NCI-H2196 (cell line): Measurements from ENCODE around the gene PLSCR3.
A peak's percentile ranks its signal among the peaks of the same experiment; 100 is the strongest.

ENCODE experiments used
- DNase-seq: peaks from one replicate; lab custom pipeline; 2025; ENCODE audit not compliant: unreplicated experiment; lab: John Stamatoyannopoulos, UW

Gene PLSCR3

DNA sequence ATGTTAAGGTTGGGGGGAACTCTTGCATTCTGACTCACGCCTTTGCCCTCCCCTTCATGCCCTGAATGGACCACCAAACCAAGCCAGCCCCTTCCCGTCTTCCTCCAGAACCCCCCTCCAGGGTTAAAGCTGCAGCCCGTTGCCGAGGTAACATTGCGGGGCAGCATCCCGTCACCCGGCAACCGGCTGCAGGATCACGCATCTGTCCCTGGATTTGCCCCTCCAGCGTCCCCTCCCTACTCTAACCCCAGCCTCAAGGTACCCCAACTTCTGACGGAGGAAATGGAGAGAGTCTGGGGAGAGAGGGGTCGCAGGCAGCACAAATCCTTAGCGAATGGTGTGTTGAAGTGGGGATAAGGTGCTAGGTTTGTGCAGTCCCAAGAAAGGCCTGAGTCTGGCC is 12.8 kb upstream of the PLSCR3 start:
- no peak for DNase-seq

DNA sequence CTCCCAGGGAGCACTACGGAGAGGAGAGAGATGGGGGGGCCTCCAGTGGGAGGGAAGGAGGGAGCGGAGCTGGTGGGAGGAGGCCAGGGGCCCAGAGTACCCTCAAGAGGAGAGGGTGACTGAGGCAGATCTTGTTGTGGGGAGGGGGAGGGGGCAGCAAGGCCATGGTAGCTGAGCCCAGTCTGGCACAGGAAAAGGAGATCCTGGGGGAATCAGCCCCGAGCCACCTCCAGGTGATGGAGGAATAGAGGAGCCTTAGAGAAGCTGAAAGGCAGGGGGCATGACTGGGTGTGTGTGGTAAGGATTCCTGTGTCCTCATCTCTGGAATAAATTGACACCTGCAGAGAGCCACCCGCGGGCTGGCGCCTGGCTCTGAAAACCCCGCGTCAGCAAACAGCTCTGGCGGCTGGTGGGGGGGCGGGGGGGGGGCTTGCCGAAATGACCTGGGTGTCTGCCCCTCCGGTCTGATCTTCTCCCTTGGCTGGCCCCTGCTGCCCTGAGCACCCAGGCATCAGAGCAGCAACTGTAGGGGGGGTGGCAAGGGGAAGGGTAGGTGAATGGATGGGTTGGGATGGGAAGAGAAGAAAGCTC is 12.0 kb upstream of the PLSCR3 start:
- DNase-seq, result no peak

DNA sequence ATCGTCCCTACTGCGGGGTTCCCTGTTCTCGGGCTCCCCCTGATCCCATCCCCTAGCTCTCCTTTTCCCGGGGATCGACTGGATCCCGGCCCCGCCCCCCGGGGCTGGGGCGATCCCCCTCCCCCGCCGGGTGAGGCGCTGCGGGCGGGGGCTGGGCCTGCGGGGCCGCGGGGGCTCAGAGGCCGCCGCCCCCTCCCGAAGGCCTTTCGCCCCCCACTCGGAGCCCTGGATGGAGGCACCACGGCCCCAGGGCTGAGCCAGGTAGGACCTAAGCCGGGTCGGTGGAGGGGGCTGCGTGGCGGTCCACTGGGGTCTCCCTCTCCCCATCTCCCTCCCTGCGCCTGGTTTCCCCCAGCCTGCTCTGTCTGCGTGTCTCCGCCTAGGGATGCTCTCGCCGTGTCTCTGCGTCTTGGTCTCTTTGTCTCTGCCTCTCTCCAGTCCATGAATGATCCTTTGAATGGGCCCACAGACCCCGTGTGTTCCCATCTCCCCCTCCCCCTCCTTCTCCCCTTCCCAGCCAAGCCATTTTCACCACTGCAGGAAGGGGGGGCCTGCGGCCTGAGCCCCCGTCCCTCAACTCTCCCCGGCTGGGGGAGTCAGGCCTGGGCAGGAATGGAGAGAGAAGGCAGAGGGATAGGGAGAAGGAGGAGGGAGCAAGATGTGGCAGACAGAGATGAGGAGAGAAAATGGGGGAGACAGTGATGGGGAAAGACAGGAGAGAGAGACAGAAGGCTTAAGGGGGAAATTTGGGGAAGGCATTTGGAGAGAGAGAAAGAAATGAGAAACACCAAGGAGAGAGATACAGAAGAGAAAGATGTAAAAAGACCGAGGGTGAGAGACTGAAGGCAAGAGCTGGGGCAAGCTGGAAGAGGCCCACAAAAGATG is 11.3 kb upstream of the PLSCR3 start:
- no peak for DNase-seq

DNA sequence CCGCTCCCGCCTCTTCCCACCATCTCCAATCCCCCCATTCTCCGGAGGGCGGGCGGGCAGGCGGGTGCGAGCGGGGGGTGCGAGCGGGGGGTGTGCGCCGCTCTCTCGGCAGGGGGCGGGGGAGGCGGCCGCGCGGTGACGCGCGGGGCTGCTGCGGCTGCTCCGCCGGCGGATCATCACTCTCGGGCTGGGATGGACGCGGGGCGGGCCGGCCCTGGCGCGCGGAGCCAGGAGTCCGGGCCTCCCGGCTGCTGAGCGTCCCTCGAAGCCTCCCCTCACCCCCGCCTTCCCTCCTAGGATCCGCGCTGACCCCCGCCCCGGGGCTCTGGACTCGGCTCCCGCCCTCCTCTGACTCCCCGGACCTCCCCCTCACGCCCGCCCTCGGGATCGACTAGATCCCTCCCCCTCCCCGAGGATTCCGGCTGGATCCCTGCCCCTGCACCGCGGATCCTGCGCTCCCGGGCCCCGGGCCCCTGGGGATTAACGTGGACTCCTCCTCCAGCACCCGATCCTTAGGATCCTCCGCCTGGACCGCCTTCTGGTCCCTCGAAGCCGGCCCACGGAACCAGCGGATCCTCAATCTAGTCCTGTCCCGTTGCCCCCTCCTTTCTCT is 10.5 kb upstream of the PLSCR3 start:
- DNase-seq, result peak; percentile 52

DNA sequence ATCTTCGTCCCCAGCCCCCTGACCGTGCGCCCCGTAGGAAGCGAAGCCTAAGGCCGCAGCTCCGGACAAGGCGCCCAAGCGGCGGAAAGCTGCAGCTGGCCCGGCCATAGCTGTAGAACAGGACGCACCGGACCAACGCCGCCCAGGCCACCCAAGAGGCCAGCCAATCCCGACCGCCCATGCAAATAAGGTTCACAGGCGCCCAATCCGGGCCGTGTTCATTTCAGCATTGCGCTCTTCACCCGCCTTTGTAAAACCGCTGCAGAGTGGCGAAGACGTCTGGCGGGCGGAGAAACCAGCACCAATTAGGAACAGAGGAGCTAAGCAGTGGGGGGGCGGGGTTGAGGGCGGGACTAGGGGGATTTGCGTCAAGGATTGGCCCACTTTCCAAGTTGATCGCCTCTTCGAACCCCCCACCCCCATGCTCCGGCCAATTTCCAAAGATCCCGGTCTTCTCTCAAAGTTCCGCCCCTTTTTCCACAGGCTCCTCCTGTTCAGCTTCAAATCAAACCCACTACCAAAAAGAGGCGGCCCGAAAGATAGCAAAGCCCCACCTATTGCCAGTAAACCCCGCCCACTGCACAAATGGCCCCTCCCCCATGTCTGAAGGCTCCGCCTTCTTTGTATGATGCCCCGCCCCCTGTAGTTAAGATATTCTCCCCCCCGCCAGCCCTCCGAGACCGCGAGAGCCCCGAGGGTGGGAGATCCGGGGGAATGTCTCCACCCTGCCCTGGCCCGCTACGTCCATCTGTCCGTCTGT is 9.8 kb upstream of the PLSCR3 start, which contains the start of gene TMEM256:
TSS of gene TMEM256 (minus strand) at position 121 of the 760 bp plus-strand sequence. CDS start at position 108, 13 bp downstream.
- DNase-seq, result peak; percentile 87

DNA sequence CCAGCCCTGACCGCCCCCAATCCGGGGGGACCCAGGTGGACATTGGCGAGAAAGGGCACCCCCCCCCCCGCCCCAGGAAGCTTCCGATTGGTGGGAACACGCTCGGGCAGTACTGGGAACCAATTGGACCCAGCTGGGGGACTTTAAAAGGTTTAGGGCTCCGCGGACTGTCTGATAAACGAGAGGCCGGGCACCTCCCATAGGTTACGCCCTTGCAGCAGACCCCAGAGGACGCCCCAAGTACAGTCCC is 9.3 kb upstream of the PLSCR3 start:
- peak; percentile 55 for DNase-seq

DNA sequence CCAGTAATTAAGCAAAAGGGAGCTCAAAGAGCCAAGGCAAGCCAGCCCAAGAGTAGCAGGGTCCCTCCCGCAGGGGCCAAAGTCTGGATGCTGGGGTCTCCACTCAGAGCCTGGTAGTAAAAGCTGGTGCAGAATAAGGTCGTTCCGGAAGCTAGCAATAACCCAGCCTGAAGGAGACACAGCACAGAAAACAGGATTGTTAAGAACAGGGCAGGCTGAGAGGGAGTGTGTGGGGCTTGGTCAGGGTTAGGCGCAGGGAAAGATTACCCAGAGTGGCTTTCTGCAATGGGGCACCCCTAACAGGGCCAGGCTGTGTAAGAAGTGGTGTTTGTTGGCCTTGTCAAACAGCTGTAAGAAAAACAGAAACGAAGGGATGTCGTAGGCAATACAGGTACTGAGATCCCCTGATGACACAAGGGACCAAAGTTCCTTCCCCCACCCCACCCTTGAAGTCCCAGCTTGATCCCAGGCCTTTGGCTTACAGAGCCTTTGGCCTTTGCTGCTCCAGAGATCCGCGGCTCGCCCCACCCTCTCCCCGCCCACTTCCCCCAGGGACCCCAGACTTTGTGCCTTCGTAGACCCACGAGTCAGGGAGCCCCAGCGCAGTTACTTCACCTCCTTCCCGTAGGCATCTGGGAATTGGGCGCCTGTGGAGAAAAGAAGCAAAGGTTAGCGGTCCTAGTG is 8.9 kb upstream of the PLSCR3 start:
- DNase-seq, result peak; percentile 26

DNA sequence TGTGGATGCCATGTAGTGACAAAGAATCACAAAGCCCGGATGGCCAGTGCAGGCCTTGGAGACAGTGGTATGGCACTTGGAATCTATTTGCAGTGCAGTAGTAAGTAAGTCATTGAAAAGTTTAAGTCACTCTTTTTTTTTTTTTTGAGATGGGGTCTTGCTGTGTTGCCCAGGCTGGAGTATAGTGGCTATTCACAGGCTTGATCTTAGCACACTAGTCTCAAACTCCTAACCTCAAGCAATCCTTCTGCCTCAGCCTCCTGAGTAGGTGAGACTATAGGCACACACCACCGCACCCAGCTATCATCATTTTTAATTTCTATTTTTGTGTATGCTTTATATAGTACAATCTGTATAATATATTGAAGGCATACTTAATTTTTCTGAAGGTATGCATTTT is 4.3 kb upstream of the PLSCR3 start:
- no peak for DNase-seq

DNA sequence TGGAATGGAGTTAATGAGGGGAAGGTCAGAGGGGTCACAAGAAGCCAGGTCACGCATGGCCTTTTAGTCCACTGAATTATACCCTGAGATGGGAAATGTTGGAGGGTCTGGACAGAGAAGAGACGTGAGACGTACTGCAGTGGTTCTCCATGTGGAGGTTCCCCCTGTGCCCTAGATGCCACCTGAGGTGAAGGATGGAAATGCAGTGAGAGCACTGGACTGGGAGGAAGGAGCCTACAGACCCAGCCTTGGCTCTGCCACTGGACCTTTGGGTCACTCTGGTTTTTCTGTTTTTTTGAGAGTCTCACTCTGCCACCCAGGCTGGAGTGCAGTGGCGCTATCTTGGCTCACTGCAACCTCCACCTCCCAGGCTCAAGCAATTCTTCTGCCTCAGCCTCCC is 1.8 kb upstream of the PLSCR3 start:
- DNase-seq, result no peak

DNA sequence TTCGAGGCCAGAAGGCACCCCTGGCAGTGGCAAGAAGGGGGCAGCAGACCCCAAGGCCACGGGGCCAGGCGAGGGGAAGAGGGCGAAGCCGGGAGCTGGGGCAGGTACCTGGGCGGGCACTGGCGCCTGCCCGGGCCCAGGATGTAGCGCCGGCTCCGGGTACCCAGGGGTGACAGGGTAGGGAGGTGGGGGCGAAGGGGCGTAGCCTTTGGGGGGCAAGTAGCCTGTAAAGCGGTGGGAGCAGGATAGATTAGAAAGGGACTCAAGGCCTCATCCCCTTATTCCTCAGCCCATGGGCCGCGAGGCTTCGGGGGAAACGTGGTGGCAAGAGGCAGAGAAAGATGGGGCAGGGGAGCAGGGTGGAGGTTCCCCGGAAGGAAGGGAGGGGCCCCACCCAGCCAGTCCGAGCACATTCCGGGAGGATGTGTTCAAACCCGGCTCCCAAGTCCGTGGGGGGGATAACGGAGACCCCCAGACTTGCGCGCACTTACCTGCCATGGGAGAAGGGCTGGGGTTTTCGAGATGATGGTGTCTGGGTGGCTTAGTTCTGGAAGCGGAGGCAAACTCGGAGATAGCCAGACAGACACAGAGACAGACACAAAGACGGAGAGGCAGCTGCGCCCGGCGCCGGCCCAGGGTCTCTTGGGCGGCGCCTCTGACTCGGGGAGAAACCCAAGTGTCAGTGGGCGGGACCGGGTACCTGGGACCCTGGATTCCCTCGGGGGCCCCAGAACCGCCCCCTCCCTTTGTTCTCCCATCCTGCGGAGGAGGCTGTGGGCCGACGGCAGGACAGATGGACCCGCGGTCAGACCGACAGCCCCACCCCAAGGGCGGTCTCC is 493 bp downstream of the PLSCR3 start:
- no peak for DNase-seq

DNA sequence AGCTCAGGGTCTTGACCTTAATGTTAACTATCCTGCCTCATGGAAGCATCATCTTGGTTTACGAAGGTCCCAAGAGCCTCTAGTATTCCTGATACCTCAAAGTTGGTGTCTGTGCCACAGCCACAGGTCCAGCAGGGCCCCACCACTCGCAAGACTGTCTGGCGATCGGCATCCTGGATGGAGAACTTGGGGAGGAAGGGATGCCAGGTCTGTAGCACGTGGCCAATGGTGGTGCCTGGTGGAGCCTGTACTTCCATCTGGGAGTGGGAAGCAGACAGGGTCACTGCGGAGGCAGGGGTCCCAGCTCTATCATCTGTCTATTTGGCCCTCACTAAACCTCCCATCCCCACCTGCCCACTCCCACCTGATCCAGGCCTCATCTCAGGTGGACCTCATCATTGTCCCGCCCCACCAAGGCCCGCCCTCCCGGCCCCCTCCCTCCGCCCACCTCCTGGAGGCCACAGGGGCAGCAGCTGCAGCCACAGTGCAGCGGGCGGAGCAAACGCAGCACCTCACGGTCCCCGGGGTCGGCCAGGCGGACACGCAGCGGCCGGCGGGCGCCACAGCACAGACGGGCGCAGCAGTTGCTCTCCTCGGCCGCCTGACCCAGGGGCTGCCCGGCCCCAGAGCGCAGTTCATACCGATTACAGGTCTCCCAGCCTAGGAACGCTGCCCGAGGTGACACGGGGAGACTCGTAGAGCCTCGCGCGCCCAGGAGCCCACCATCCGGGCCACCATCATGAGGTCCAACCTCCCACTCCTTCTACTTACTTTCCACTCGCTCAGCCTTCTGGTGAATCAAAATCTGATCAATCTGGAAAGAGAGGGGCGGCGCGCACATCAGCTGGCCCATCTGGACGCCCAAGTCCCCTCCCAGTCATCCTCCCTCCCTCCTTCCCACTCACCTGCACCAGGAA is 1.4 kb downstream of the PLSCR3 start:
- DNase-seq, result no peak

DNA sequence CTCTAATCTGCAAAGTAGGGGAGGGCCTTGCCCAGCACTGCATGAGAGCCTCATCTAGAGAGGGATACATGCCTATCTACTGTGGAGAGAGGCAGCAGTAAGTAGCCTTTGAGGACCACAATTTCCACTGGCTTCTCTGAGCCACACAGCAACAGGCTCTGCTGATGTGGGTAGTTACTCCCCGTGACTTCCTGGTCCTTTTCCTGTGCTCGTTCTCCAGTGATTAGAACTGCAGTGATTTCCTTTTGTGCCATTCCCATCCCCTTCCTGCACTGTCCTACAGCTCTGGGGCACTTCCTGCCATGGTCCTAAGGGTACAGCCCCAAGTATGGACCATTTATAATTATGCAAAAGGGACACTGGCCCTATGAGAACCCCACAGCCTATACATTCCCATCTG is 3.0 kb downstream of the PLSCR3 start:
- no peak for DNase-seq

DNA sequence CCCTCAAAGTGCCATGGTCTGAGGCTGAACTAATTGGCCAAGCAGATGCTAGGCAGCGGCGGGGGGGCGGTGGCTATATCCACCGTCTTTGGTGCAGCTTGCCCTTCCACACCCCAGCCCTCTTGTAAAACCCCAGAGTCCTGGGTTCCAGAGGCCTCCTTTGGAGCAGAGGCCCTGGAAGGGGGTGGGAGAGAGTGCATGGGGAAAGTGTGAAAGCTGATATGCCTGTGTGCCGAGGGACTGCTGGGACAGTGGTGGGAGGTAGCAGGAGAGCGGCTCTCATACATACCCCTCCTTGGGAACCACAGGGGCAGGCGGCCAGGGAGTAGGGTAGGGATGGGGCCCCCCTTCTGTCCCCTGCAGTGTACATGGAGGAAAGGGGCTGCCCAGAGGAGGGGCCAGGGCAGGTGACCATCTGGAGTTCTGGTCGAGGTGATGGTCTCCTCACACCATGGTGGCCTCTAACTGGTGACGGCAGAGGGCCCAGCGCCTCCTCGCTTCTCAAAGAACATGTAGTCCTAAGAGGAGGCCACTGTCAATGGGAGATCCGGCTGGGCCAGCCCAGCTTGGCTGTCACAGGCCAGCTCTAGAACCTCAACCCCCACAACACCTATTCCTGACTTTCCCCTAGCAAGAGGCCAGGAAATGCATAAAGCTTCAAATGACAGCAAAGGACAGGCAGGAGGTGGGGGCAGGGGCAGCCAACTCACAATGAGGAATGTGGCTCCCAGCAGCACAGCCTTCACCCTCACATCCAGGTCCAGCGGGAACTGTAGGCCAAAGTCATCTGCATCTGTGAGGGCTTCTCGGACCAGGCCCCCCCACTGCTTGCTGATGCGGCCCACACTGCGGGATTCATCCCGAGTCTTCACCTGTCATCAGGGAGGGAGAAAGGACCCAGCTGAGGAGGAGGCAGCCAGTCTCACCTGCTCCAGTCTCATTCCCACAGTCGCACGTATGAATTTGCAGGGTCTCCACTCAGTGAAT is 4.1 kb downstream of the PLSCR3 start:
- DNase-seq, result no peak

DNA sequence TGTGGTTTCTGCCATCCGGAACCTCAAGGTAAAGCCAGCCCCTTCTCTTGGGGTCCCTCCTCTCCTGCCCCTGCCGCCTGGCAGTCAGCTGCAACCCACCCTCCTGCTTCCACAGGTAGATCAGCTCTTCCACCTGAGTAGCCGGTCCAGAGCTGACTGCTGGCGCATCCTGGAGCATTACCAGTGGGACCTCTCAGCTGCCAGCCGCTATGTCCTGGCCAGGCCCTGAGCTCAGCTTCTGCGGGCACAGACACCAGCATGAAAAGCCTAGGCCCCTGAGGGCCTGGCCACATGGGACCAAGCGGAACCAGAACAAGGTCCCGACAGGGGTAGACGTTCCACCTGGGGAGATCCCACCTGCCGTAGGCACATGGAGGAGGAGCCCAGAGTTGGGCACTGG is 5.5 kb downstream of the PLSCR3 start:
- DNase-seq, result no peak

DNA sequence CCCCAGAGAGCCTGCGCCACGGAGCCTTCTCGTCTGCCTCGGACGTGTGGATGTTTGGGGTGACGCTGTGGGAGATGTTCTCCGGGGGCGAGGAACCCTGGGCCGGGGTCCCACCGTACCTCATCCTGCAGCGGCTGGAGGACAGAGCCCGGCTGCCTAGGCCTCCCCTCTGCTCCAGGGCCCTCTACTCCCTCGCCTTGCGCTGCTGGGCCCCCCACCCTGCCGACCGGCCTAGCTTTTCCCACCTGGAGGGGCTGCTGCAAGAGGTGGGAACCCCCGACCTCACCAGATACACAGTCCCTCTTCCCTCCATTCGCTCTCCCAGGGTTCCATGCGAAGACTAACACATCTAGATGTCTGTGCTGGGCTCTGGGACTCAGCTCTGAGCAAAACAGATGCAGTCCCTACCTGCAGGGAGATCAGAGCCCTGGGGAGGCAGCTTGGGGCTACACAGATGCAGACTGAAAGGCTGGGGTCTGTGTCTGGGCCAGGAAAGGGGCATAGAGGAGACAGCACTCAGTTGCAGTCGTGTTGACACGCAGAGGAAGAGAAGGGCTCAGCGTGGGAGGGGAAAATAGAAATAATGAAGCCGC is 9.7 kb downstream of the PLSCR3 start:
- DNase-seq, result no peak

DNA sequence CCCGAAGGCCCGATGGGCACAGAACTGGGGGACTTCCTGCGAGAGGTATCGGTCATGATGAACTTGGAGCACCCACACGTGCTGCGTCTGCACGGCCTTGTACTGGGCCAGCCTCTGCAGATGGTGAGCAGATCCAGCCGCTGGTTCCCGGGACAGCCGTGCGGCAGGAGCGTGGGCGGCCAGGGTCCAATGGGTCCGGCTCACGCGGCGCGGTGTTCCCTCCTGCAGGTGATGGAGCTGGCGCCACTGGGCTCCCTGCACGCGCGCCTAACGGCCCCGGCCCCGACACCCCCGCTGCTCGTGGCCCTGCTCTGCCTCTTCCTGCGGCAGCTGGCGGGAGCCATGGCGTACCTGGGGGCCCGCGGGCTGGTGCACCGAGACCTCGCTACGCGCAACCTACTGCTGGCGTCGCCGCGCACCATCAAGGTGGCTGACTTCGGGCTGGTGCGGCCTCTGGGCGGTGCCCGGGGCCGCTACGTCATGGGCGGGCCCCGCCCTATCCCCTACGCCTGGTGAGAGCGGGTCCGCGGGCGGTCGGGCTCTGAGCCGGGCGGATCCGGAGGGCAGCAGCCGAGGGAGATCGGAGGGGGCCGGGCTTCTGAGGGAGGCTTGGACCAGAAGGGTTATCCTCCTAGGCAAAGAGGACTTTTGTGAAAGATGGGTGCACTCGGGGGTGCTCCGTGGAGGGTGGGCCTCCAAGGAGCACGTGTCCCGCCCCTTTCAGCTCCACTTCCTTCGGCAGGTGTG is 10.4 kb downstream of the PLSCR3 start:
- DNase-seq, result peak; percentile 56

DNA sequence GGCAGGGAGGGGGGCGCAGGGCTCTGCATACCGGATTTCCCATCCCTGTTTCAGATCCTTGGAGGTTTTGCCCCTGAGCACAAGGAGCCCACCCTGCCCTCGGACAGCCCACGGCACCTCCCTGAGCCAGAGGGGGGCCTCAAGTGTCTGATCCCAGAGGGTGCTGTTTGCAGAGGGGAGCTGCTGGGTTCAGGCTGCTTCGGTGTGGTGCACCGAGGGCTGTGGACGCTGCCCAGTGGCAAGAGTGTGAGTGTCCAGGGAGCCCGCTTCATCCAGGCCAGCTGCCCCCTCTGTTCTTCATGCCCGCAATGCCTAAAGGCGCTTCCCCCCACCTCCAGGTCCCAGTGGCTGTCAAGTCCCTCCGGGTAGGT is 11.0 kb downstream of the PLSCR3 start:
- DNase-seq, result no peak
